Stomach (tissue), 4 donors: ENCODE data around the gene PHF20.

Experiments
- EP300 ChIP-seq: sonication (generic); formaldehyde crosslinking; IDR thresholded peaks from one replicate; pipeline ENCODE4 v1.6.1; 2017; ENCODE audit warnings: antibody characterized with exemption
- POLR2A ChIP-seq, 4 donors: fragments of 450-650 bp; IDR thresholded peaks; one replicate each; pipeline ENCODE4 v1.6.1; 2016; ENCODE audit warnings: antibody characterized with exemption in 4 of 4, control low read depth in 2 of 4, mild to moderate bottlenecking in 1 of 4, moderate library complexity in 1 of 4
- POLR2AphosphoS5 ChIP-seq, 3 donors: sonication (generic); formaldehyde crosslinking; IDR thresholded peaks; one replicate each; pipeline ENCODE4 v1.6.1; 2016; ENCODE audit warnings: antibody characterized with exemption in 3 of 3
- TF ChIP-seq, protein P1 (sequence below), 7 experiments: fragments of 450-650 bp in 4 of 7; fragments of 200-600 bp in 3 of 7; sonication (generic) in 3 of 7; IDR thresholded peaks; one replicate each; pipeline ENCODE4 v1.5.1; 2016 to 2019; ENCODE audit warnings: antibody characterized with exemption in 7 of 7, control low read depth in 2 of 7, mild to moderate bottlenecking in 1 of 7

DNA sequence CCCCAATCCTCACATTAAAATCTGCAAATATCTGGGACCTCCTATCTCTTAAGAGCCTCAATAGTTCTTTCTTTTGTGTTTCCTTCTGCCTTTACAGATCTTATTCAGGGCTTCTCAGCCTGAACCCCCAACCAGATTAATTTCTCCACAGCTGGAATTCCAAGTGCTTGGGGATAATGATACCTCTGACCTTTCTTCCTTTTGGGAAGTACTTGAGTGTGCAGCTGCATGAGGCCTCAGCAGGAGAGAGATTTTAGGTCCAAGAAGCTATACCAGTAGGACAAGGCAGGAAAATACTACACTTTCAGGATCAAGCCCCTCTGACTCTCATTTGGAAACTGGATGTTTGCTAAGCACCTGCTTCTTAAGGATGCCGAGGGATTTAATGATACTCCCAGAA, 2.6 kb downstream of the PHF20 start:
- TF ChIP-seq POLR2AphosphoS5 (IDR thresholded peaks at IDR 0.05) (no peak), POLR2A (IDR thresholded peaks at IDR 0.05) (no peak), EP300 (no peak)
- TF ChIP-seq, protein P1, sequence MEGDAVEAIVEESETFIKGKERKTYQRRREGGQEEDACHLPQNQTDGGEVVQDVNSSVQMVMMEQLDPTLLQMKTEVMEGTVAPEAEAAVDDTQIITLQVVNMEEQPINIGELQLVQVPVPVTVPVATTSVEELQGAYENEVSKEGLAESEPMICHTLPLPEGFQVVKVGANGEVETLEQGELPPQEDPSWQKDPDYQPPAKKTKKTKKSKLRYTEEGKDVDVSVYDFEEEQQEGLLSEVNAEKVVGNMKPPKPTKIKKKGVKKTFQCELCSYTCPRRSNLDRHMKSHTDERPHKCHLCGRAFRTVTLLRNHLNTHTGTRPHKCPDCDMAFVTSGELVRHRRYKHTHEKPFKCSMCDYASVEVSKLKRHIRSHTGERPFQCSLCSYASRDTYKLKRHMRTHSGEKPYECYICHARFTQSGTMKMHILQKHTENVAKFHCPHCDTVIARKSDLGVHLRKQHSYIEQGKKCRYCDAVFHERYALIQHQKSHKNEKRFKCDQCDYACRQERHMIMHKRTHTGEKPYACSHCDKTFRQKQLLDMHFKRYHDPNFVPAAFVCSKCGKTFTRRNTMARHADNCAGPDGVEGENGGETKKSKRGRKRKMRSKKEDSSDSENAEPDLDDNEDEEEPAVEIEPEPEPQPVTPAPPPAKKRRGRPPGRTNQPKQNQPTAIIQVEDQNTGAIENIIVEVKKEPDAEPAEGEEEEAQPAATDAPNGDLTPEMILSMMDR (IDR thresholded peaks at IDR 0.05) = no peak
